ENCODE measurements around the gene CRLF3.
"Not testable (repeated sequence)": the region's sequence is repeated elsewhere in the genome, so short reads cannot be mapped to it uniquely, and the experiment has no call there.

CRLF3 gene

GRCh38 chr17:30814236-30814635 lies 10.3 kb downstream of the CRLF3 start:
- not testable (repeated sequence) for DNase-seq (ENCODE audit: low spot score)

- DNase-seq (ENCODE audit: low spot score) = no peak
Observed at GRCh38 chr17:30812218-30813177, 12.0 kb downstream of the CRLF3 start.

- no peak for DNase-seq (ENCODE audit: low spot score)
Observed at GRCh38 chr17:30809867-30810266, 14.6 kb downstream of the CRLF3 start.

GRCh38 chr17:30808785-30809286 lies 15.7 kb downstream of the CRLF3 start:
- DNase-seq (ENCODE audit: low spot score) = no peak

- no peak for DNase-seq (ENCODE audit: low spot score)
Observed at GRCh38 chr17:30807896-30808295, 16.6 kb downstream of the CRLF3 start.

GRCh38 chr17:30805944-30806456 lies 18.5 kb downstream of the CRLF3 start:
- no peak for DNase-seq (ENCODE audit: low spot score)

- no peak for DNase-seq (ENCODE audit: low spot score)
Observed at GRCh38 chr17:30801671-30802070, 22.8 kb downstream of the CRLF3 start.

- DNase-seq (ENCODE audit: low spot score) = no peak
Observed at GRCh38 chr17:30796016-30796415, 28.5 kb downstream of the CRLF3 start.

- DNase-seq (ENCODE audit: low spot score) = no peak
Observed at GRCh38 chr17:30794372-30794771, 30.1 kb downstream of the CRLF3 start.

GRCh38 chr17:30793282-30793977 lies 31.1 kb downstream of the CRLF3 start:
- no peak for DNase-seq (ENCODE audit: low spot score)

GRCh38 chr17:30790279-30790678 lies 34.2 kb downstream of the CRLF3 start:
- DNase-seq (ENCODE audit: low spot score) = no peak

GRCh38 chr17:30788918-30789317 lies 35.6 kb downstream of the CRLF3 start:
- peak; percentile 16 for DNase-seq (ENCODE audit: low spot score)

GRCh38 chr17:30782206-30782605 lies 42.3 kb downstream of the CRLF3 start:
- no peak for DNase-seq (ENCODE audit: low spot score)

GRCh38 chr17:30780343-30780742 lies 44.1 kb downstream of the CRLF3 start:
- no peak for DNase-seq (ENCODE audit: low spot score)

- not testable (repeated sequence) for DNase-seq (ENCODE audit: low spot score)
Observed at GRCh38 chr17:30768771-30769170, 55.7 kb downstream of the CRLF3 start.

- not testable (repeated sequence) for DNase-seq (ENCODE audit: low spot score)
Observed at GRCh38 chr17:30767641-30768404, 56.7 kb downstream of the CRLF3 start.

GRCh38 chr17:30761060-30761459 lies 63.4 kb downstream of the CRLF3 start:
- DNase-seq (ENCODE audit: low spot score) = no peak

- not testable (repeated sequence) for DNase-seq (ENCODE audit: low spot score)
Observed at GRCh38 chr17:30753291-30753690, 71.2 kb downstream of the CRLF3 start.

- not testable (repeated sequence) for DNase-seq (ENCODE audit: low spot score)
Observed at GRCh38 chr17:30750982-30751381, 73.5 kb downstream of the CRLF3 start.

- not testable (repeated sequence) for DNase-seq (ENCODE audit: low spot score)
Observed at GRCh38 chr17:30747621-30748020, 76.9 kb downstream of the CRLF3 start.

- not testable (repeated sequence) for DNase-seq (ENCODE audit: low spot score)
Observed at GRCh38 chr17:30742669-30743068, 81.8 kb downstream of the CRLF3 start.

- not testable (repeated sequence) for DNase-seq (ENCODE audit: low spot score)
Observed at GRCh38 chr17:30736371-30736770, 88.1 kb downstream of the CRLF3 start.
